Hematopoietic multipotent progenitor cell treated with erythropoietin and hydrocortisone succinate and interleukin-3 and kit ligand, for 8 days (in vitro differentiated cells): ENCODE results near the gene ZKSCAN8.
A peak's percentile ranks its signal among the peaks of the same experiment; 100 is the strongest.
"Not testable (repeated sequence)": the region's sequence is repeated elsewhere in the genome, so short reads cannot be mapped to it uniquely, and the experiment has no call there.

Source experiments
- DNase-seq: peaks from one replicate; pipeline ENCODE4 v3.0.0-alpha.2; 2015

The ZKSCAN8 gene

DNA sequence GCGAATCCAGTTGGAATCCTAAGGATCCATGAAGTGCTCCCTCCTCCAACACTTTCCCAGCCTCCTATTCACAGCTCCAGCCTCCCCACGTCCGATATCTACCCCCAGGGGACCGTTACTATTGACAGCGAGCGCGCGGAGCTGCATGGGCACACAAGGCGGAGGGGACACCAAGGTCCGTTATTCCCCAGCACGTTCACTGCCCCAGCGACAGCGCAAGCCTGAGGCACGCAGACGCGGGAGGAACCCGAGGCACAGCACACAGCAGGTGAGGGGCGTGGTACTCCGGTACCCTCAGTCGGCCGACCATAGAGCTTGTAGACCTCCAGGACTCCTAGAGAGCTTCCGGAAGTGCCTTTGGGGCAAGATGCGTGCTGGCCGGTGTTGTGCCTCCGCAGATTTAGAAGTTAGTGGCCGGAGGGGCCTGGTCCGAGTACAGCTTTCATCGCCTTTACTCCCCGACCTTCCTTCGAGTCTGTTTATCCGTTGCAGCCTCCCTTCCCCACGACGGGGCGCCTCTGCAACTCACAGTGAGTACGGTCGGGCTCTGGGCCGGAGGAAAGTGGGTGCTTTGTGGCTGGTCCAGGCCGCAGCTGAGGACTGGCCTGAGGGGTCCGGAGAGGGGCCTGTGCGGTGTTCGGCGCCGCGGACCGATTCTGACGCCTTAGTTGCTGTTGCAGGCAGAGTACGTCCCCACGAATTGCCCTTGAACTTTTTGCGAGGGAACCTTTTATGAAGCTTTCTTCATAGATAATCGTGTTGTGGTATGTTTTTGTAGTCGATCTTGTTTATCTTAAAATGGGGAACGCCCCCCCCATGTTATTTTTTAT lies at the start of gene ZKSCAN8:
ZKSCAN8 (plus strand) TSS at position 384 of the 830 bp plus-strand sequence. CDS start 6,525 bp downstream, outside the sequence.
- peak; percentile 90 for DNase-seq

DNA sequence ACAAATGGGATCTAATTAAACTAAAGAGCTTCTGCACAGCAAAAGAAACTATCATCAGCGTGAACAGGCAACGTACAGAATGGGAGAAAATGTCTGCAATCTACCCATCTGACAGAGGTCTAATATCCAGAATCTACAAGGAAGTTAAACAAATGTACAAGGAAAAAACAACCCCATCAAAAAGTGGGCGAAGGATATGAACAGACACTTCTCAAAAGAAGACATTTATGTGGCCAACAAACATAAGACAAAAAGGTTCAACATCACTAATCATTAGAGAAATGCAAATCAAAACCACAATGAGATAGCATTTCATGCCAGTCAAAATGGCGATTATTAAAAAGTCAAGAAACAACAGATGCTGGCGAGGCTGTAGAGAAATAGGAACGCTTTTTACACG lies 39.5 kb upstream of the ZKSCAN8 start:
- DNase-seq: not testable (repeated sequence)

DNA sequence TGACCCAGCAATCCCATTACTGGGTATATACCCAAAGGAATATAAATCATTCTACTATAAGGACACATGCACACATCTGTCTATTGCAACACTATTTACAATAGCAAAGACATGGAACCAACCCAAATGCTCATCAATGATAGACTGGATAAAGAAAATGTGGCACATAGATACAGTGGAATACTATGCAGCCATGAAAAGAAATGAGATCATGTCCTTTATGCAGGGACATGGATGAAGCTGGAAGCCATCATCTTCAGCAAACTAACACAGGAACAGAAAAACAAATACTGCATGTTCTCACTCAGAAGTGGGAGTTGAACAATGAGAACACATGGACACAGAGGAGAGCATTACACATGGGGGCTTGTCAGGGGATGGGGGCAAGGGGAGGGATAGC lies 39.0 kb upstream of the ZKSCAN8 start:
- DNase-seq: not testable (repeated sequence)

DNA sequence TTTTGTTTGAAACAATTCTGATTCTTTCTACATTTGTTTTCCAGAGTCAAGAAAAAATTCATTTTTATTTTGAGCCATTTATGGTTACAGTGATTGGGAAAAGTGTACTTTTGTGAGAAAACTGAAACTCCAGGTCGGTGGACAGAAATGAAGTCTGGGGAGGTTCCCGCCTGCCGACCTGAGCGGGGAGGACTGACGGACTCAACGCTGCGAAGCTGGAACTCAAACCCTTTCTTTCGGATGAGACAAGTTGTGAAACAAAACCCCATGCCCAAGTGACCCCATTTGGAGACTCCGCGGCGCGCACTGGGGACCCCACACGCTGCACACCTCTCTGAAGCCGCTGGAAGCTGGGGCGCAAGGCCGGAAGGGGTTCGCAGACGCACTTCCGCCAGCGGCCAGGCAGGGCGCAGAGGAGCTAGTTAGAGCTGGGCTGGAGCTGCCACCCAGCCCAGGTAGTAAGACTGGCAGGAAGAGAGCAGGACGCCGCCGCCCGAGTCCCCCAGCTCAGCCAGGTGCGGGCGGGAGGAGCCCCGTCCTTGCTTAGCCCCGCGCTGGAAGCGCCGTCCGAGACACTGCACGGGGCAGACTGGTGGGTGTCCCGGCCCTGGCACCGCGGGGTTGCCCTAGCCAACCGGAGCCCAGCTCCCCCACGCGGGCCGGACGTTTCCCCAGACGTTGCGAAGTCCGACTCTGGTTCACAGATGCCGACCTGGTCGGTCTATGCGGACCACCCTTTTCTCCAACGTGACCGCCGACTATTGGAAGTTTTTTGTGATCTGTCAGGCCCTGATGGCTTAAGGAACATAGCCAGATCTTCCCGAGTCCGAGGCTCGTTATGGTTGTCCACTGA lies 37.1 kb upstream of the ZKSCAN8 start:
- DNase-seq: peak; percentile 91

DNA sequence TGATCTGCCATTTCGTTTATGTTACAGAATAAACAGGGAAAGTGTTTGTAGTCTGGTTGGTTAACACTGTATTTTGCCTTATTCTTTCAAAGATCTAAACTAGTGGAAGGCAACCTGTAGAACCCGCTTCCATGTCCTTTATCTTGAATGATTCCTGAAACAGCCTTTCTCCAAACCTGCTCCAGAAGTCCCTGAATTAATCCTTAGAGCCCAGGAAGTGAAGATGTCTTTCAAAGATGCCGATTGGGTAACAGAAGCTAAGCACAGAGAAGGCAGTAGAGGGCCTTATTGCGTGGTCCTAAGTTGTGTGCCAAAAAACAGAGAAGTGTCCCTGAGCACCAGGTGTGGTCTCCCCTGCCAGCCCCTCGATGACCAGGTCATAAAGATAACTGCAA lies 36.4 kb upstream of the ZKSCAN8 start:
- peak; percentile 68 for DNase-seq

DNA sequence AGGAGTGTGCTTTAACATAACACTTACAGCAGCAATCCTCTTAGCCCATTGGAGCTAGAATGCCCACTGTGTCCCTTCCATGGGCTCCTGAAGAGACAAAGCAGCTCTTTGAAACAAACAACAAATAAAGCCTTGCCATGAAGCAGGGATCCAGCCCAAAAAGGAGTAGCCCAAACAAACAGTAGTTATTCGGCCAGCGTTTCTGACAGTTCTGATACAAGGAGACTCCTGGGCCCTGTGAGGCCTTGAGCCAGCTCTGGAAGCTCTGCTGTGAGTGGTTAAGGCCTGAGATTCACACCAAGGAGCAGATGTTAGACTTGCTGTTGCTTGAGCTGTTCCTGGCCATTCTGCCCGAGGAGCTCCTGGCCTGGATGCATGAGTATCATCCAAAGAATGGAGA lies 34.2 kb upstream of the ZKSCAN8 start:
- DNase-seq: no peak

DNA sequence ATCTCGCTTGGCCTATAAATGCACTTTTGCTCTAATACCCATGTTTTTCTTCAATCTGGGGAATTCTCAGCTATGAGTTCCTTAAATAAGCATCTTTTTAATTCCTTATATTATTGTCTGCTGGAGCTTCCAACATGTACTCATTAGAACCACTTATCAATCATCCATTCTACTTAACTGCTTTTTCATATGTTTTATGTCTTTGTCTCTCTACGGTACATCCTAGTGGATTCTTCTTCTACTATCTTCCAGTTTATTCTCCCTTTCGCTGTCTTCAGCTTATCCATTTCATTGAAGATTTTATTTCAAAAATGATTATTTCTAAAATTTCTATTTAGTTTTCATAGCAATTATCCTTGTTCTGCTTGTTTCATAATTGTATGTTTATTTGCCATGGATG lies 29.7 kb upstream of the ZKSCAN8 start:
- no peak for DNase-seq

DNA sequence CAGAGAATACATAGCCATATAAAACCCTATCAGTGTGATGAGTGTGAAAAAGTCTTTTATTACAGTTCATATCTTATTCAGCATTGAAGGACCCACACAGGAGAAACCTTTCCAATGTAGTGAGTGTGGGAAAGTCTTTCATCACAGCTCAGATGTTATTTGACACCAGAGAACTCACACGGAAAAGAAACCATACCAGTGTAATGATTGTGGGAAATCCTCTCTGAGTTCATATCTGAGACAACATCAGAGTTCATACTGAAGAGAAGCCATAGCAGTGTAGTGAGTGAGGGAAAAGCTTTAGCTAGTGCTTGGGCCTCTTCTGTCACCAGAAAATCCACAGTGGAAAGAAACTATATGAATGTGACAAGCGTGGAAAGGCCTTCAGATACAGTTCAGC lies 25.9 kb upstream of the ZKSCAN8 start:
- DNase-seq: no peak

DNA sequence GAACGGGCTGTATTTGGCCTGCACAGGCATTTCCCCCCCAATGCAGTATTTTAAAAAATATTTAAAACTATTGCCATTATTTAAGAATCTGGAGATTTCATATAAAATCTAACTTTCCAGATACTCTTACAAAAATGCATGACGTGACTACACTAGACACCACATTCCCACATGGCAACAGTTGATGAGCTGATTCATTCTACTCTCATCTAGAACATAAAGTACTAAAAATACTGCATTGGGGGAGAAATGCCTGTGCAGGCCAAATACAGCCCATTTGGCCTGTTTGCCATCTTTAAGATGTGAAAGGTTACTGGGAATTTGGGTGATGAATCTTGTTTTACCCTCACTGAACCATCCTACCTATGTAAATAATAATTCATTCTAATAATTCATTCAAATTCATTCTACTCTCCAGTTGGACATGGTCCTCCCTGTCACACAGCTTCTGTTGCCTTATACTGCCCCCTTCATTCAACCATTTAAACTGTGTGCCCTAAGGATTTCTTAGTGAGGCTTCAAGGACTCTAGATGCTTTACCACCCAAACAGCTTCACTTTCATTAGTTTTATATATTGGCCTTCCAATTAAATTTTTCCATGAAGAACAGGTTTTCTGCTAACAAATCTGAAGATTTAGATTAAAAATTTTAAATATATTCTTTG lies 24.2 kb upstream of the ZKSCAN8 start:
- peak; percentile 51 for DNase-seq

DNA sequence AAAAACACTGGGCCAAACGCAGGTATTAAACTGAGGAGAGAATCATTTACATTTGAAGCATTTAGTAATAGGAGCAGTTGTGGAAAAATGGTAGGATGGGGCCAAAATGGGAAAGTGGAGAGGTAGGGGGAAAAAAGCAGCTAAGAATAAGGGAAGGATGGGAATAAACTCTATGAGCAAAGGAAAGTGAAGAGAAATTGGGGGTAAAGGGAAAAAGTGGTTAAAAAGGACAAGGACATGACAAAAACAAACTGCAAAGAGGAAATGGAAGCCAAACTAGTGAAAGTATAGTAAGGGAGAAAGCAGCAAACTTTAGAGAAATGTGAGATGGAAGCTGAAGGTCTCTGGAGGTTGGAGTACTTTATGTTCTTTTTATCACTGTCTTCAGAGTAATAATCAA lies 23.5 kb upstream of the ZKSCAN8 start:
- DNase-seq: no peak

DNA sequence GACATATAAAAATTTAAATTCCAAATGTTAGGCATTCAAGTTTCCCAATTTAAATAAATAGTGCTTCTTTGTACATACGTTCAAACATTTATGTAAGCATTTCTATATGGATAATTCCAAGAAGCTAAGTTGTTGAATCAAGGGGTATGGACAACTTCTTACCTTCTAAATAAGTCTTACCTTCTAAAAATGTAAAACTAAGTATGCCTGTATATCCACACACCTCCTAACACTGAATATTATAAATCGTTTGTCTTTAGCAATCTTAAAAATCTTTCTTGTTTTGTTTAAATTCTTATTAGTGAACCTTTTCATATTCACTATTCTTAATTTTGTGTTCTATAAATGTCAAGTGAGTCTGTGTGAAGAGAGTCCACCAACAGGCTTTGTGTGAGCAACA lies 19.8 kb upstream of the ZKSCAN8 start:
- DNase-seq: peak; percentile 58

DNA sequence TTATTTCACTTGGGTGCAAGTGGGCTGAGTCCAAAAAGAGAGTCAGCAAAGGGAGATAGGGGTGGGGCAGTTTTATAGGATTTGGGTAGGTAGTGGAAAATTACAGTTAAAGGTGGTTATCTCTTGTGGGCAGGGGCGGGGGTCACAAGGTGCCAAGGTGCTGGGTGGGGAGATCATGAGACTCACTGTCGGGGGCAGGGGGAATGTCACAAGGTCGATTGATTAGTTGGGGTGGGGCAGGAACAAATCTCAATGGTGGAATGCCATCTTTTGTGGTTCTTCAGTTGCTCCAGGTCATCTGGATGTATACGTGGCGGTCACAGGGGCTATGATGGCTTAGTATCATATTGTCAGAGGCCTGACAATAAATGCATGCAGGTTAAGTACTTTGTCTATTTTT lies 19.4 kb upstream of the ZKSCAN8 start:
- peak; percentile 91 for DNase-seq

DNA sequence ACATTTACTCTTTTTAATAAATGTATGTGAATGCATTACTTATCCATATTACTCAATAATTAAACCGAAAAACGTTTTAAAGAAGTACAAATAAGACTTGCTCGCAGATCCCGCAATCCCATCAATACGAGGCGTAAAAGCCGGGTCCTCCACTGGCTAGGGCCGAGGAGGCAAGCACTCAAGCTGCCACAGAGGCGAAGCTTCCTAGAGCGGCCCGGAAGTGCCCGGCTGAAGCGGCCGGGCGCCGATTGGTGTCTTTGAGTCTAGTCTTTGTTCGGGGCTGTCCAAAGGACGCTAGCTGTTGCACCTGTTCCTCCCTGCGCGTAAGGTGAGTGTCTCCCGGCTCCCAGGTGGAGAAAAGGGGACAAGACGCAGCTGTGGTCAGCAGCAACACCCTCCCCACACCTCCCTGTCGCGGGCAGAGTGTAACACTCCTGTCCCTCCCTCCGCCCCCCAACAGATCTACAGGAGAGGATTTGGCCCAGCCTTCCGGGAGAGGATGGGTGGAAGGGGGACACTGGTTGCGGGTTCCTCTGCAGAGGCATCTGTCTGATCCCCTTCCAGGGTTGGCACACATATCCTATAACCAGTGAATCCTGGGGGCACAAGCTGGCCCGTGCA lies 17.2 kb upstream of the ZKSCAN8 start, which contains the start of gene ZSCAN16:
ZSCAN16 (plus strand) TSS at position 260 of the 621 bp plus-strand sequence. CDS start 835 bp downstream, outside the sequence.
- DNase-seq: peak; percentile 92

DNA sequence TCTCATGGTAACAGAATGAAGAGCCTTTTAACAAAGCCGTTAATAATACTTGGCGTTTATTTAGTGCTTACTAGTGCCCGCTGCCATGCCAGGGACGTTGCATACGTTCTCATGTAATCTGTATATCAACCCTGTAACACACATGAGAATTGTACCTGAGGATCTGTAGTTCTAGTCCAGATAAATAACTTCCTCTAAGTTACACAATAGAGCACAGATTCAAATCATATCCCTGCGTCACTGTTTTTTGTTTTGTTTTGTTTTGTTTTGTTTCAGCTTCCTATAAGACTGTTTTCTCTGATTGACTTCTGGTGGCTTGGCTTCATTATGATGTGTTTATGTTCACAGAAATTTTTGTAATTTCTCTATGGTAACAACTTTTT lies 16.7 kb upstream of the ZKSCAN8 start:
- DNase-seq: no peak

DNA sequence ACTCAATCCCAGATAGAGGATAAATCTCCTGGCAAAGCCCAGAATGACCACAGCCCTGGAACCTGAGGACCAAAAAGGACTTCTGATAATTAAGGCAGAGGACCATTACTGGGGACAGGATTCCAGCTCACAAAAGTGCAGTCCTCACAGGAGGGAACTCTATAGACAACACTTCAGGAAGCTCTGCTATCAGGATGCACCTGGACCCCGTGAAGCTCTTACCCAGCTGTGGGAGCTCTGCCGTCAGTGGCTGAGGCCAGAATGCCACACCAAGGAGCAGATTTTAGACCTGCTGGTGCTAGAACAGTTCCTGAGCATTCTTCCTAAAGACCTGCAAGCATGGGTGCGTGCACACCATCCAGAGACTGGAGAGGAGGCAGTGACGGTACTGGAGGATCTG lies 16.3 kb upstream of the ZKSCAN8 start:
- peak; percentile 25 for DNase-seq

DNA sequence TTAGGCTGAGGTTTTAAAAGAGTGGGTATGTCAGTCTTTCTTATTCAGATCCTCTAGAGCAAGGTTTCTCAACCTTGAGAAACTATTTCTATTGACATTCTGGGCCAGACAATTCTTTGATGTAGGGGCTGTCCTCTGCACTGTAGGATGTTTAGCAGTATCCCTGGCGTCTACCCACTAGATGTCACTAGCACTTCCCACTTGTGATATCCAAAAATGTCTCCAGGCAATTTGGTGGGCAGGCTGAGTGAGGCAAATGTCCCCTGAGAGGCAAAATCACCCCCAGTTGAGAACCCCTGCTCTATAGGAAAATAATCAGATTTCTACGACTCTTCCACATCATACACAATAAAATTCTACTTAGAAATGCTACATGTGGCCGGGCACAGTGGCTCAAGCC lies 7.7 kb upstream of the ZKSCAN8 start:
- DNase-seq: peak; percentile 75

DNA sequence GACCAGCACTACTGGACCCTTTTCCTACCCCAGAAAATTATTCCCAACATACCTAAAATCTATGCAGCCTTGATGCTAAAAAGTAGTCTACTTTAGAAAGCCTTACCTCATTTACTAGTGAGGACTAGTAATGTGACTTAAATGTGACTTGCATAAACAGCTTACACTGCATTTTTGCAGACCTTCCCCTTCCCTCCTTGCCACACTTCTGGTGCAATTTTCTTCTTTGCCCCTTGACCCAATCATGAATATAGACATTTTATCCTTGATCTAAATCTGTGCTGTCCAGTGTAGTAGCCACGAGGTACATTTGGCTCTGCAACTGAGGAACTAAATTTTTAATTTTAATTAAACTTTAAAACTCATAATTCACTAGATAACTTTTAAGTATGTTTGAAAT lies 7.0 kb upstream of the ZKSCAN8 start:
- no peak for DNase-seq

DNA sequence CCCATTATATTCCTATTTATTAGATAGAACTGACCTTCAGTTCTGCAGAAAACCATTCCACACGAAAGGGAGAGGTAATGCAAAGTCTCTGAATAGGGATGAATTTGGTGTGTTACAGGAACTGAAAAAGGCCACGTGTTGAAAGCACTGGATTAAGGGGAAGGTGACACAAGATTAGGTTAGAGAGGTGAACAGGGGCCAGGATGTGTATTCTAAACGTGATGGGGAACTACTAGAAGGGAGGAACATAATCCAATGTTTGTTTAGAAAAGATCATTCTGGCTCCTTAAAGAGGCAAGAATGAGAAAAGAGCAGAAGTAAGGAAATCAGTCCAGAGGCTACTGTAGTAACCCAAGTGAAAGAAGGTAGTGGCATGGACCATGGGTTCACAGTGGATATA lies 6.3 kb upstream of the ZKSCAN8 start:
- peak; percentile 32 for DNase-seq

DNA sequence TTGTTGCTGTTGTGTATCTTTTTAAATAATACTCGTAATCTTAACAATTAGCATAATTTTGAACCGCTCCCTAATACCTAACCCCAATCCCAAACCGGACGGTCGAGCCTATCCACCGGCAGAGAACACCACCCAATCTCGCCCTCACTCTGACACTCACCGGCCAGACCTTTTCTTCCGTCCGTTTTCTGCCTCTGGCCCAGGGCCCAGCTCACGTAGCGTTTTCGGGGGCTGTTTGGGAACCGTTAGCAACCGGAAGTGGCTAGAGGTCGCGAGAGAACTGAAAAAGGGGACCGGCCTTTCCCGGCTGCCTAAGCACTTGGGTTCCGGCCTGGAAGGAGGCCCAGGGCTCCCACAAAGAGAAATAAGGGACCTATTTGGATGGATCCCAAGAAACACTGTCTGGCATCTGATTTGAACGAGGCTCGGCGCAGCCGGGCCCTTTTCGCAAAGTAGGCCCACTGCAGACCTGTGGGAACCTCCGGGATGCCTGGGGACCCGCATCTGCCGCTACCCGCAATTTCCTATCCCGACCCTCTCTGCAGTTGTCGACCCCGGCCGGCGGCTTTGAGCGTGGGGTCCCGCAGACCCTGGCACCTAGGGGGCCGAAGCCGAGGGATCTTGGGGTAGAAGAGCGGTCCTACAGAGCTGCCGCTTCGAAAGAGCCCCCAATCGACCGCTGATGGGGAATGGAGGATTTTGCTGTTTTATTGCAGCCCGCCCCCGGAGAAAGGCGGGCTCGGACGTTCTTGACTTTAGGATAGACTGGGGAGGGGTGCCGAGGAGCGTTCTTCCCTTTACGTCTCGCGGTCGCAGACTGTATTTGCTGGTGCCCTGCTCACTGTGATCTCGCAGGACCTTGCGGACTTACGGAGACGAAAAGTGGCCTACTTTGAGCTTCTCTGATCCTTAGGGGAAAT lies 4.8 kb upstream of the ZKSCAN8 start:
- peak; percentile 96 for DNase-seq

DNA sequence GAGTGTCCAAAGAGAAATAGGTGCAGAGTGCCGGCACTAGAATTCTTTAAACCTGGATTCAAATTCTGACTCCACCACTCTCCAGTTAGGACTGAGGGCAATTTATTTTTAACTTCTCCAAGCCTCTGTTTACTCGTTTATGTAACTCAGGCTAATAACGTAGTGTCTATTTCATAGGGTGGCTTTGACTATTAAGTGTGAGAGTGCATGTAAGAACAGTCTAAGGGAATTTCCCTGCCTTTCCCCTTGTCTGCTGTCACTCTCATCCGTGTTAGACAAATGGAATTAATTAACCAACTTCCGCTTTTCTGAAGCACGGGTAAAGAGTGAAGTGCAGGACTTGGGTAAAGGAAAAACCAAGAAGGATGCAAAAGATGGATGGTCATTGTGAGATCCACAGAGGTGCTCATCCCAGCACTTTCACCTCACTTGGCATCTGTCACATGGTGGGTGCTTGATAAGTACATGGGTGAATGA lies 4.1 kb upstream of the ZKSCAN8 start:
- peak; percentile 69 for DNase-seq

DNA sequence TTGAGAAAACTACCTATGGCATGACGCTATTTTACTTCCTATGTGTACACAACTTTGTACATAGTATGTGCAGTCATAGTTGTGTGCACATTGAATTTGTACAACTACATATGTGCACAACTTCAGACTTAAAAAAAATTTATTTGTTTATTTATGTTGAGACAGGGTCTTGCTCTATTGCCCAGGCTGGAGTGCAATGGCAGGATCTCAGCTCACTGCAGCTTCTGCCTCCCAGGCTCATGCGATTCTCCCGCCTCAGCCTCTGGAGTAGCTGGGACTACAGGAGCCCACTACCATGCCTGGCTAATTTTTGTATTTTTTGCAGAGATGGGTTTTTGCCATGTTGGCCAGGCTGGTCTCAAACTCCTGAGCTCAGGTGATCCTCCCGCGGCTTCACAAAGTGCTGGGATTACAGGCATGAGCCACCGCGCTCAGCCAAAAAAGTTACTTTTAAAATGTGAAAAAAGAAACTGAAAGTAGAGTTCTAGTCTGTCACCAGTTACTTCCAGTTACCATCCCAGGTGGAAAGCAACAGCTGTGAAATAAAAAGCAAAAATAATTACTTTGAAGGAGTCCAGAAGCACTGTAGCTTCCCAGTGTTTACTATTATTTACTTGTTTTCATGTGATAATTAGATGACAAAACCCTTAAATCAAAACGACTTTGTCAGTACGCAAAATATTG lies 1.7 kb upstream of the ZKSCAN8 start:
- no peak for DNase-seq
